Measurements from ENCODE around the gene HDAC4. TPM values are rescaled to one million over a fixed set of nuclear protein-coding genes. Genes with fewer than 3 reads are reported as not detected.

The HDAC4 gene
- total RNA-seq, 4 donors from 2014 or later: 68.0 to 123 (median 86.5) TPM

DNA sequence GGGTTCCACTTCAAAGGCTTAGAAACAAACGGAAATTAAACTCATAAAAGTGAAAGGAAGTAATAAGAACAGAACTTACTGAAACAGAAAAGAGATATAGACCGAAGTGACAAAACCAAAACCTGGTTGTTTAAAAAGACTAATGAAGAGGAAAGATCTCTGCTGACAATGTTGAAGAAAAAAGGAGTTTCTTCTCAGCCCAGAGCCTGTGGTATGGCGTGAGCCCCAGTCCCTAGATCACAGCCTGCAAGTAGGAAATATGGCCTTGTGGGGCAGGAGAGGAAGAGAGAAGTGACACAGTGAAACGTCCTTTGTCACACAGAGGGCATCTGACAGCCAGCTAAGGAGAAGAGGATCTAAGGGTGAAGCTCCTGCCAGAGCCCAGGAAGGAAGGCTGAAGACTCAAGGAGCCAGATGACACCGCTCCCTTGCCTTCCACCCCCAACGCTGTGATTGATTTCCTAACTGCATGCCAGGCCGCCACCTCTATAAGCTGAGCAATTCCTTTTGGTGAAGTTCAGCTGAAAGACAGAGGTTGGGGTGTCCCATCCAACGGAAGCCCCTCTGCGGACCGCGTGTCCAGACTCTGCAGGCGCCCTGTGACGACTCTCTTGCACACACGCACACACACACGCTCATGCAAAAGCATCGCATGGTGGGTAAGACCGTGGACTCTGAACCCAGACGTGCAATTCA is 141.1 kb downstream of the HDAC4 start:
- Histone ChIP-seq H3K4me1 (peaks cover 0 to 78% (median 37%) of the 10 kb centered on the region in 4 donors), H3K36me3 (no peaks in the 10 kb centered on the region)

DNA sequence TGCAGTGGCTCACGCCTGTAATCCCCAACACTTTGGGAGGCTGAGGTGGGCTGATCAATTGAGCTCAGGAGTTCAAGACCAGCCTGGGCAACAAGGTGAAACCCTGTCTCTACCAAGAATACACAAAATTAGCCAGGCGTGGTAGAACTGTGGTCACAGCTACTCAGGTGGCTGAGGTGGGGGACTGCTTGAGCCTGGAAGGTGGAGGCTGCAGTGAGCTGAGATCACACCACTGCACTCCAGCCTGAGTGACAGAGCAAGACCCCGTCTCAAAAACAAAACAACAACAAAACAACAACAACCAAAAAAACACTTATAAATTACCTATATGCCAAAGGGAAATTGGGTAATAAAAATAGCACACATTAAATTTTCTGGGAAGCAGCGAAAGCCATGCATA is 141.6 kb downstream of the HDAC4 start:
- Histone ChIP-seq H3K27me3 (no peaks in the 10 kb centered on the region), H3K4me1 (peaks cover 0 to 78% (median 33%) of the 10 kb centered on the region in 4 donors), H3K27ac (no peak overlapping the region), H3K4me3 (no peak overlapping the region), H3K9me3 (peaks cover 0 to 10% (median 0%) of the 10 kb centered on the region in 4 donors), H3K36me3 (no peaks in the 10 kb centered on the region)
- no peak for DNase-seq (ENCODE audit: low spot score in 2 of 2)
- whole genome bisulfite sequencing, 2 donors: 94 to 95% methylated on average over 4 of the region's 4 CpGs
- no peak for TF ChIP-seq POLR2A (IDR thresholded peaks at IDR 0.05)
- TF ChIP-seq EP300 (IDR thresholded peaks at IDR 0.05): no peak
- TF ChIP-seq, protein P1, sequence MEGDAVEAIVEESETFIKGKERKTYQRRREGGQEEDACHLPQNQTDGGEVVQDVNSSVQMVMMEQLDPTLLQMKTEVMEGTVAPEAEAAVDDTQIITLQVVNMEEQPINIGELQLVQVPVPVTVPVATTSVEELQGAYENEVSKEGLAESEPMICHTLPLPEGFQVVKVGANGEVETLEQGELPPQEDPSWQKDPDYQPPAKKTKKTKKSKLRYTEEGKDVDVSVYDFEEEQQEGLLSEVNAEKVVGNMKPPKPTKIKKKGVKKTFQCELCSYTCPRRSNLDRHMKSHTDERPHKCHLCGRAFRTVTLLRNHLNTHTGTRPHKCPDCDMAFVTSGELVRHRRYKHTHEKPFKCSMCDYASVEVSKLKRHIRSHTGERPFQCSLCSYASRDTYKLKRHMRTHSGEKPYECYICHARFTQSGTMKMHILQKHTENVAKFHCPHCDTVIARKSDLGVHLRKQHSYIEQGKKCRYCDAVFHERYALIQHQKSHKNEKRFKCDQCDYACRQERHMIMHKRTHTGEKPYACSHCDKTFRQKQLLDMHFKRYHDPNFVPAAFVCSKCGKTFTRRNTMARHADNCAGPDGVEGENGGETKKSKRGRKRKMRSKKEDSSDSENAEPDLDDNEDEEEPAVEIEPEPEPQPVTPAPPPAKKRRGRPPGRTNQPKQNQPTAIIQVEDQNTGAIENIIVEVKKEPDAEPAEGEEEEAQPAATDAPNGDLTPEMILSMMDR (IDR thresholded peaks at IDR 0.05): no peak

More for the DNA sequence above, 141.1 kb downstream of the HDAC4 start:
- Histone ChIP-seq H3K4me3 (no peak overlapping the region), H3K9me3 (peaks cover 0 to 10% (median 0%) of the 10 kb centered on the region in 4 donors), H3K27ac (no peak overlapping the region), H3K27me3 (no peaks in the 10 kb centered on the region)
- DNase-seq (ENCODE audit: low spot score in 2 of 2): no peak
- TF ChIP-seq POLR2A (IDR thresholded peaks at IDR 0.05) (no peak), EP300 (IDR thresholded peaks at IDR 0.05) (no peak)
- TF ChIP-seq, protein P1 (IDR thresholded peaks at IDR 0.05): no peak
- WGBS, 2 donors: 79 to 84% methylated on average over 18 of the region's 18 CpGs

DNA sequence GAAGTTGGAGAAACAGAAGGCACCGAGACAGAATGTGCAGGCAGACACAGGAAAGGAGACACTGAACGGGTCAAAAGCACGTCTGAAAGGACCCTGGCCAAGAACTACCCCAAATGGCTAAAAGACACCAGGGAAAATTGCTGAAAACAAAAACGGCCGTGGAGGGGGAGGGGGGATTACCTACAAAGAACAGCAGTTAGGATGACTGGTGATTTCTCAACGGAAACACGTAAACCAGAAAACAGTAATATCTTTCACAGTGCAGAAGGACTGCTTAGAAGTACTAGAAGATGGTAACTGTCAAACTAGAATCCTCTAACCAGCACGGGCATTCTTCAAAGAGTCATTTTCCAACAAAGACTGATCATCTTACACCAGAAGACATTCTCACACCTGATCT is 142.6 kb downstream of the HDAC4 start:
- Histone ChIP-seq H3K27ac (peak overlapping the region in 2 of 4 donors; percentile 9 to 75), H3K4me1 (peaks cover 0 to 78% (median 32%) of the 10 kb centered on the region in 4 donors), H3K36me3 (no peaks in the 10 kb centered on the region), H3K27me3 (no peaks in the 10 kb centered on the region), H3K9me3 (peaks cover 0 to 10% (median 0%) of the 10 kb centered on the region in 4 donors), H3K4me3 (no peak overlapping the region)
- WGBS, 2 donors: 78 to 87% methylated on average over 8 of the region's 8 CpGs
- TF ChIP-seq EP300 (IDR thresholded peaks at IDR 0.05) (no peak), POLR2A (IDR thresholded peaks at IDR 0.05) (no peak)
- TF ChIP-seq, protein P1 (IDR thresholded peaks at IDR 0.05): no peak
- DNase-seq (ENCODE audit: low spot score in 2 of 2): no peak

DNA sequence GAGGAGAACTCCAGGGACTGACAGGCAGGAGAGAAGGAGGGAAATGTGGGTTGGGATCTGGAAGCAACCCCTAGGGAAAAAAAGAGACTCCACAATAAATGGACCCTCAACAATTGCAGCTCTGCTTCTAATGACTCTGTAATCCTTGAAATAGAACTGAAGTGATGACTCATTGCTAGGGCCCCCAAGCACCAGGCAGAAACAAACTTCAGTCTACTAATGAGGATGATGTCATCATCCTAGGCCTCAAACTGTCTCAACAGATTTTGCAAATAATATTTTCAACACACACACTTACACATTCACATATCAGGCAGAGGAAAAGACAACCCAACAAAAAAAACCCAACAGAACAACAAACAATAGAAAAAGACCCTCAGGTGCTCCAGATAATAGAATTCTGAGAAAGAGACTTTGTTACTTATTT is 143.3 kb downstream of the HDAC4 start:
- no peak overlapping the region for H3K4me3 ChIP-seq
- peaks cover 0 to 77% (median 31%) of the 10 kb centered on the region in 4 donors for H3K4me1 ChIP-seq
- no peaks in the 10 kb centered on the region for H3K27me3 ChIP-seq
- H3K9me3 ChIP-seq: peaks cover 0 to 10% (median 0%) of the 10 kb centered on the region in 4 donors
- peak in 1 of 2 donors; percentile 36 for TF ChIP-seq EP300 (IDR thresholded peaks at IDR 0.05)
- TF ChIP-seq, protein P1 (IDR thresholded peaks at IDR 0.05): no peak
- H3K36me3 ChIP-seq: no peaks in the 10 kb centered on the region
- no peak for DNase-seq (ENCODE audit: low spot score in 2 of 2)
- peak overlapping the region in 2 of 4 donors; percentile 75 to 84 for H3K27ac ChIP-seq

DNA sequence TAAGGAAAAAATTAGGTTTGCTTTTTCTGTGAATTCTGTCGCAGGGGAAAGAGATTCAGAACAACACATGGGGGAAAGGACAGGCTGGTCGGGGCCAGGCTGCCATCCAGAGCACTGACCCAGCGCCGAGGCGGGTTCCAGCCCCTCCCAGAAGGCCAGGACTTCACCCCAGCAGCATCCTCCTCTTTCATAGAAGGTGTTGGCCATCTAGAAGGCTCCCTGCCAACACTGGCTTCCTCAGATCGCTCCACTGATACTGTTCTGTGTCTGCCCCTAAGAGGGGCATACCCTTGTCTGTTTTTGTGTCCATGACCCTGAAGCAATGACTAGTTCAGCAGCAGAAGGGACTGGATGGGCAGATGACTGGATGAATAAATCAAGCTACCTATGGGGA is 144.5 kb downstream of the HDAC4 start:
- Histone ChIP-seq H3K27me3 (no peaks in the 10 kb centered on the region), H3K27ac (peak overlapping the region in 2 of 4 donors; percentile 32 to 84), H3K9me3 (peaks cover 0 to 10% (median 0%) of the 10 kb centered on the region in 4 donors), H3K36me3 (no peaks in the 10 kb centered on the region), H3K4me3 (no peak overlapping the region), H3K4me1 (peaks cover 0 to 76% (median 33%) of the 10 kb centered on the region in 4 donors)
- no peak for DNase-seq (ENCODE audit: low spot score in 2 of 2)
- TF ChIP-seq POLR2A (IDR thresholded peaks at IDR 0.05): no peak
- TF ChIP-seq, protein P1 (IDR thresholded peaks at IDR 0.05): no peak
- TF ChIP-seq EP300 (IDR thresholded peaks at IDR 0.05): no peak
- 37 to 55% methylated on average over 6 of the region's 6 CpGs for WGBS, 2 donors

Measured in tibial nerve (tissue), 4 donors.